CD14-positive monocyte (primary cell): ENCODE data around the gene ITSN1. TPM values are rescaled to one million over a fixed set of nuclear protein-coding genes. Genes with fewer than 3 reads are reported as not detected.

Experiments
- DNase-seq, 3 donors: peaks; one replicate each; pipeline ENCODE4 v3.0.0-alpha.2; 2011 to 2022
- H2AFZ ChIP-seq: 2 replicates; pipeline ENCODE4 v1.6.0; 2012; ENCODE audit warnings: mild to moderate bottlenecking, low read depth, low read length, inconsistent platforms; ENCODE audit not compliant: insufficient read depth, poor library complexity, severe bottlenecking
- H3K27ac ChIP-seq, 2 donors: 1 replicate in 1 of 2; 2 replicates in 1 of 2; pipeline ENCODE4 v1.5.1; 2012 to 2013; ENCODE audit warnings: low read length in 2 of 2, control low read depth in 1 of 2, inconsistent platforms in 1 of 2, low read depth in 1 of 2, mild to moderate bottlenecking in 1 of 2
- H3K27me3 ChIP-seq, 2 donors: one replicate each; pipeline versions ENCODE4 v1.6.0 to v1.6.1; 2011 to 2013; ENCODE audit warnings: low read length in 2 of 2; ENCODE audit not compliant: control insufficient read depth in 2 of 2, insufficient read depth in 2 of 2
- H3K36me3 ChIP-seq, 2 donors: replicated peaks in 1 of 2; 1 replicate in 1 of 2; 2 replicates in 1 of 2; pipeline versions ENCODE4 v1.5.1 to v1.6.1; 2012 to 2013; ENCODE audit warnings: low read length in 2 of 2, control low read depth in 1 of 2, inconsistent platforms in 1 of 2, mild to moderate bottlenecking in 1 of 2; ENCODE audit not compliant: insufficient read depth in 2 of 2, control insufficient read depth in 1 of 2
- H3K4me1 ChIP-seq, 2 donors: 1 replicate in 1 of 2; 2 replicates in 1 of 2; pipeline versions ENCODE4 v1.5.1 to v1.6.1; 2012 to 2013; ENCODE audit warnings: low read length in 2 of 2, control low read depth in 1 of 2, inconsistent platforms in 1 of 2, mild to moderate bottlenecking in 1 of 2, moderate library complexity in 1 of 2; ENCODE audit not compliant: insufficient read depth in 2 of 2, control insufficient read depth in 1 of 2
- H3K4me2 ChIP-seq: replicated peaks from 2 replicates; pipeline ENCODE3; 2012; ENCODE audit warnings: low read length, moderate library complexity, mild to moderate bottlenecking; ENCODE audit not compliant: poor library complexity, severe bottlenecking; ENCODE audit errors: extremely low read depth
- H3K4me3 ChIP-seq, 3 experiments: fragments of 200-600 bp in 1 of 3; sonication (generic) in 1 of 3; replicated peaks in 1 of 3; 1 replicate in 2 of 3; 2 replicates in 1 of 3; pipeline ENCODE4 v1.5.1; 2011 to 2013; ENCODE audit warnings: low read length in 3 of 3, mild to moderate bottlenecking in 3 of 3, control low read depth in 2 of 3, low read depth in 2 of 3, inconsistent platforms in 1 of 3, moderate library complexity in 1 of 3
- H3K79me2 ChIP-seq: 2 replicates; pipeline ENCODE4 v1.6.0; 2012; ENCODE audit warnings: mild to moderate bottlenecking, control low read depth, inconsistent platforms, low read length, moderate library complexity; ENCODE audit not compliant: insufficient read depth
- H3K9ac ChIP-seq: 2 replicates; pipeline ENCODE4 v1.6.0; 2017; ENCODE audit warnings: low read length, mild to moderate bottlenecking; ENCODE audit not compliant: insufficient read depth, poor library complexity, severe bottlenecking
- H3K9me3 ChIP-seq, 2 donors: replicated peaks in 1 of 2; 1 replicate in 1 of 2; 2 replicates in 1 of 2; pipeline versions ENCODE4 v1.5.1 to v1.6.1; 2012 to 2013; ENCODE audit warnings: low read length in 2 of 2, control low read depth in 1 of 2; ENCODE audit not compliant: control insufficient read depth in 1 of 2, insufficient read depth in 1 of 2
- H4K20me1 ChIP-seq: 2 replicates; pipeline ENCODE4 v1.6.0; 2012; ENCODE audit warnings: mild to moderate bottlenecking, low read length, control low read depth, moderate library complexity; ENCODE audit not compliant: insufficient read depth
- H3K27ac Mint-ChIP-seq, 7 donors: one replicate each; pipeline ENCODE4 v1.8.0; 2020; ENCODE audit warnings: mild to moderate bottlenecking in 7 of 7, mixed read lengths in 7 of 7, moderate library complexity in 6 of 7, inconsistent platforms in 2 of 7
- H3K27me3 Mint-ChIP-seq, 3 donors: one replicate each; pipeline ENCODE4 v1.8.0; 2021 to 2022; ENCODE audit warnings: low read depth in 3 of 3, mild to moderate bottlenecking in 3 of 3, mixed read lengths in 3 of 3, moderate library complexity in 3 of 3, inconsistent platforms in 1 of 3
- H3K36me3 Mint-ChIP-seq, 2 donors: one replicate each; pipeline ENCODE4 v1.8.0; 2020; ENCODE audit warnings: mixed read lengths in 2 of 2, inconsistent platforms in 1 of 2, mild to moderate bottlenecking in 1 of 2
- H3K4me1 Mint-ChIP-seq: one replicate; pipeline ENCODE4 v1.8.0; 2020; ENCODE audit warnings: mild to moderate bottlenecking, mixed read lengths
- H3K4me3 Mint-ChIP-seq, 2 donors: one replicate each; pipeline ENCODE4 v1.8.0; 2020; ENCODE audit warnings: mild to moderate bottlenecking in 2 of 2, mixed read lengths in 2 of 2, moderate library complexity in 1 of 2
- H3K9me3 Mint-ChIP-seq, 7 donors: one replicate each; pipeline ENCODE4 v1.8.0; 2020 to 2022; ENCODE audit warnings: mixed read lengths in 7 of 7, mild to moderate bottlenecking in 6 of 7, moderate library complexity in 6 of 7, inconsistent platforms in 2 of 7
- WGBS: methylation state at CpG from one replicate; pipeline ENCODE4 v1.1.5; 2013; ENCODE audit warnings: missing lambda C conversion rate; ENCODE audit not compliant: insufficient coverage; 5-methylcytosine and 5-hydroxymethylcytosine counted together
- intact Hi-C, 2 donors: fragments of 100-400 bp; cut with micrococcal nuclease; formaldehyde crosslinking; loops; one replicate each; pipeline versions ENCODE4 v1.15.0 to v1.15.1; 2023
- polyA plus RNA-seq, 3 donors: library from polyadenylated mRNA; depleted of rRNA in 1 of 3; unstranded in 2 of 3; stranded (reverse) in 1 of 3; fragments of 300-500 nt in 2 of 3; fragments of >200 nt in 1 of 3; fragmentation: Illumina TruSeq in 2 of 3; gene quantifications; 1 replicate in 2 of 3; 2 replicates in 1 of 3; pipeline ENCODE4 v1.2.3, GENCODE V29; 2012 to 2021
- TF ChIP-seq, protein P1 (sequence below): fragments of 200-600 bp; IDR thresholded peaks from one replicate; pipeline ENCODE4 v1.8.0; 2022; ENCODE audit warnings: antibody characterized with exemption, mild to moderate bottlenecking

Gene ITSN1
- polyA plus RNA-seq, 3 donors, result 4.7 to 10.3 (median 5.1) TPM

DNA sequence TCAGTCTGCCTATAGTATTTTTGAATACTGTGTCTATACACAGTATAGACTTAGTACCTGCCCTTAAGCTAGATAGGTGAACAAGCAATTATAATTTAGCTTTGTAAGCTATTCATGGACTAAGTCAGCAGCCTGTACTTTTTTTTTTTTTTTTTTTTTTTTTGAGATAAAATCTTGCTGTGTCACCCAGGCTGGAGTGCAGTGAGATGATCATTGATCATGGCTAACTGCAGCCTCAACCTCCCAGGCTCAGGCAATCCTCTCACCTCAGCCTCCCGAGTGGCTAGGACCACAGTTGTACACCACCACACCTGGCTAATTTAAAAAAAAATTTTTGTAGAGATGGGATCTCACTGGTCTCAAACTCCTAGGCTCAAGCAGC lies 17.3 kb downstream of the ITSN1 start:
- H3K4me3 ChIP-seq, result no peak overlapping the region
- DNase-seq, result no peak
- H3K9me3 ChIP-seq, result no peaks in the 10 kb centered on the region
- intact Hi-C loops, result no loop called here
- Mint-ChIP-seq H3K4me3 (no peak overlapping the region), H3K36me3 (peaks cover 4 to 6% of the 10 kb centered on the region in 2 donors), H3K9me3 (peaks cover 0 to 10% (median 6%) of the 10 kb centered on the region in 7 donors), H3K27me3 (peaks cover 0 to 5% (median 0%) of the 10 kb centered on the region in 3 donors), H3K27ac (no peak overlapping the region), H3K4me1 (peaks cover 29% of the 10 kb centered on the region)
- no peak overlapping the region for H3K4me2 ChIP-seq
- H3K27me3 ChIP-seq, result no peaks in the 10 kb centered on the region
- no peaks in the 10 kb centered on the region for H4K20me1 ChIP-seq
- no peaks in the 10 kb centered on the region for H3K36me3 ChIP-seq
- peaks cover 23% of the 10 kb centered on the region for H3K79me2 ChIP-seq
- H3K4me1 ChIP-seq, result peaks cover 32 to 34% of the 10 kb centered on the region in 2 donors
- TF ChIP-seq, protein P1, sequence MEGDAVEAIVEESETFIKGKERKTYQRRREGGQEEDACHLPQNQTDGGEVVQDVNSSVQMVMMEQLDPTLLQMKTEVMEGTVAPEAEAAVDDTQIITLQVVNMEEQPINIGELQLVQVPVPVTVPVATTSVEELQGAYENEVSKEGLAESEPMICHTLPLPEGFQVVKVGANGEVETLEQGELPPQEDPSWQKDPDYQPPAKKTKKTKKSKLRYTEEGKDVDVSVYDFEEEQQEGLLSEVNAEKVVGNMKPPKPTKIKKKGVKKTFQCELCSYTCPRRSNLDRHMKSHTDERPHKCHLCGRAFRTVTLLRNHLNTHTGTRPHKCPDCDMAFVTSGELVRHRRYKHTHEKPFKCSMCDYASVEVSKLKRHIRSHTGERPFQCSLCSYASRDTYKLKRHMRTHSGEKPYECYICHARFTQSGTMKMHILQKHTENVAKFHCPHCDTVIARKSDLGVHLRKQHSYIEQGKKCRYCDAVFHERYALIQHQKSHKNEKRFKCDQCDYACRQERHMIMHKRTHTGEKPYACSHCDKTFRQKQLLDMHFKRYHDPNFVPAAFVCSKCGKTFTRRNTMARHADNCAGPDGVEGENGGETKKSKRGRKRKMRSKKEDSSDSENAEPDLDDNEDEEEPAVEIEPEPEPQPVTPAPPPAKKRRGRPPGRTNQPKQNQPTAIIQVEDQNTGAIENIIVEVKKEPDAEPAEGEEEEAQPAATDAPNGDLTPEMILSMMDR, result no peak
- H3K9ac ChIP-seq, result no peak overlapping the region
- H2AFZ ChIP-seq, result no peak overlapping the region
- no peak overlapping the region for H3K27ac ChIP-seq
- WGBS, result no CpG with 5 or more reads among the region's 1 CpG

DNA sequence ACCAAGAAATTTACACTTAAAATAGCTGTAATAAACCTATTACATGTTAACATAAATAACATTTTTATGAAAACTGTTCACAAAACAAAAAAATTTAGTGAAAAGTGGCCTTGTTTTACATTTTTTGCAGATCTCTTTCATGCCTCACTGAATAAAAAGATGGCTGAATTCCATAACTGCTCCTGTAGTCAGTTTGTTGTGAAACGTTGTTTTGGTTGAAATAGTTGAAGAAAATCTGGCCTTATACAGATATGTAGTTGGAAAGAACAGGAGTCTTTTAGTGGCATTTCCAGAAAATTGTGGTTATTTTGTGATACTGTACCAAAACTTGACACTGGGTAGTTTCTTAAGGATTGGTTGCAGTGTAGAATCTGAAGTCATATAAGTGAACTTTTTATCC lies 18.1 kb downstream of the ITSN1 start:
- TF ChIP-seq, protein P1, result no peak
- Histone ChIP-seq H3K27me3 (no peaks in the 10 kb centered on the region), H4K20me1 (no peaks in the 10 kb centered on the region), H3K4me2 (no peak overlapping the region), H3K27ac (no peak overlapping the region), H3K4me3 (no peak overlapping the region), H3K79me2 (peaks cover 20% of the 10 kb centered on the region), H3K9me3 (no peaks in the 10 kb centered on the region), H2AFZ (no peak overlapping the region), H3K9ac (no peak overlapping the region), H3K36me3 (no peaks in the 10 kb centered on the region), H3K4me1 (peaks cover 24 to 25% of the 10 kb centered on the region in 2 donors)
- H3K9me3 Mint-ChIP-seq, result peaks cover 0 to 10% (median 6%) of the 10 kb centered on the region in 7 donors
- H3K4me1 Mint-ChIP-seq, result peaks cover 21% of the 10 kb centered on the region
- no CpG with 5 or more reads among the region's 1 CpG for WGBS
- no peak for DNase-seq
- intact Hi-C loops, result no loop called here
- peaks cover 0 to 3% (median 0%) of the 10 kb centered on the region in 3 donors for H3K27me3 Mint-ChIP-seq
- H3K27ac Mint-ChIP-seq, result no peak overlapping the region
- peaks cover 4 to 6% of the 10 kb centered on the region in 2 donors for H3K36me3 Mint-ChIP-seq
- H3K4me3 Mint-ChIP-seq, result no peak overlapping the region
